Adrenal gland (tissue), 5 donors: ENCODE results near the gene PLEKHM2.

ENCODE experiments used
- CTCF ChIP-seq, 6 experiments: fragments of 450-650 bp in 4 of 6; fragments of 200-600 bp in 2 of 6; sonication (generic) in 1 of 6; IDR thresholded peaks; 1 replicate in 5 of 6; 2 replicates in 1 of 6; pipeline versions ENCODE4 v1.5.1 to v1.8.0; 2016 to 2021; ENCODE audit warnings: antibody characterized with exemption in 6 of 6, mild to moderate bottlenecking in 2 of 6, moderate library complexity in 1 of 6
- POLR2A ChIP-seq, 2 donors: fragments of 450-650 bp; IDR thresholded peaks; one replicate each; pipeline ENCODE4 v1.6.1; 2017; ENCODE audit warnings: antibody characterized with exemption in 2 of 2, mild to moderate bottlenecking in 2 of 2, moderate library complexity in 1 of 2
- donor health status: DM: no; HTN: no; CAD: no.

GRCh38 chr1:15760520-15761211 lies 76.5 kb downstream of the PLEKHM2 start:
- no peak for TF ChIP-seq CTCF (IDR thresholded peaks at IDR 0.05)
- no peak for TF ChIP-seq POLR2A (IDR thresholded peaks at IDR 0.05)
